AG10803 (cell line): ENCODE measurements around the gene CD6.
A peak's percentile ranks its signal among the peaks of the same experiment; 100 is the strongest.

Experiments used
- DNase-seq: peaks from one replicate; pipeline ENCODE4 v3.0.0; 2010; ENCODE audit warnings: low read depth
- H3K4me3 ChIP-seq: 2 replicates; pipeline ENCODE4 v1.5.1; 2011; ENCODE audit warnings: mild to moderate bottlenecking, low read length, control low read depth
- CTCF ChIP-seq: conservative IDR thresholded peaks from 2 replicates; pipeline ENCODE4 v1.5.1; 2011; ENCODE audit warnings: mild to moderate bottlenecking, low read length, control low read depth, inconsistent platforms

CD6 gene

GRCh38 chr11:60941371-60942119 is 29.9 kb upstream of the CD6 start:
- no peak for DNase-seq
- TF ChIP-seq CTCF = no peak
- H3K4me3 ChIP-seq = no peak overlapping the region

- no peak for DNase-seq
- TF ChIP-seq CTCF = no peak
- no peak overlapping the region for H3K4me3 ChIP-seq
These were observed 29.3 kb upstream of the CD6 start for GRCh38 chr11:60942219-60942618.

GRCh38 chr11:60942970-60943565 is 28.4 kb upstream of the CD6 start:
- no peak for DNase-seq
- no peak overlapping the region for H3K4me3 ChIP-seq
- TF ChIP-seq CTCF = no peak

- no peak for DNase-seq
- no peak overlapping the region for H3K4me3 ChIP-seq
- peak; percentile 16; the same call in 1 of the 2 replicates for TF ChIP-seq CTCF
These were observed 26.8 kb upstream of the CD6 start for GRCh38 chr11:60944490-60945294.

GRCh38 chr11:60945295-60945667 is 26.2 kb upstream of the CD6 start:
- no peak for DNase-seq
- no peak for TF ChIP-seq CTCF
- no peak overlapping the region for H3K4me3 ChIP-seq

- DNase-seq = peak; percentile 49
- no peak for TF ChIP-seq CTCF
- H3K4me3 ChIP-seq = no peak overlapping the region
These were observed 24.7 kb upstream of the CD6 start for GRCh38 chr11:60946601-60947264.
